ENCODE data around the gene RNF113B.

The RNF113B gene

DNA sequence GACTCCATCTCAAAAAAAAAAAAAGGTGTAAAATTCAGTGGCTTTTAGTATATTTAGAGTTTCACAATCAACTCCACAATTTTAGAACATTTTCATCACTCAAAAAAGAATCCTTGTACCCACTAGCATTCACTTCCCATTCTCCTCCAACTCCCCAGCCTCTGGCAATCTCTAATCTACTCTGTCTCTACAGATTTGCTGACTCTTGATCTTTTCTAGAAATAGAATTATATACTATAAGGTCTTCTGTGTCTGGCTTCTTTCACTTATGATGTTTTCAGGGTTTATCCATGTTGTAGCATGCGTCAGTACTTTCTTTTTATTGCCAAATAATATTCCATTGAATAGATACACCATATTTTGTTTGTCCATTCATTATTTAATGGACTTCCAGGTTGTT lies 42.2 kb downstream of the RNF113B start:
- DNase-seq, result no peak

DNA sequence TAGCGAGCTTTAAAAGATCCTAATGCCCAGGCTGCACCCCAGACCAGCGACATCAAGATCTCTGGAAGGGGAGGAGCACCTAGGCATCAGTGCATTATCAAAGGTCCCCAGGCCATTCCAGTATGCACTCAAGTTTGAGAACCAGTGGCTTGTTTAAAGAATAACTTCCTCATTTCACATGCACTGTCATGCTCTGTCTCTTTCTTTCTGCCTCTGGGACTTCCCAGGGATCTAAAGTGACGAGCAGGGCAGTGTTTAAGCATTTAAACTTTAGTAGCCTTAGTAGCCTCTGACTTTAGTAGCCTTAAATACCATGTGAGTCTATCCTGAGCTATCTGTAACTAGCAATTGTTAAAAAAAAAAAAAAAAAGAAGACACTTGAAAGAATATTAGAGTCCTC lies 43.1 kb downstream of the RNF113B start:
- no peak for DNase-seq

DNA sequence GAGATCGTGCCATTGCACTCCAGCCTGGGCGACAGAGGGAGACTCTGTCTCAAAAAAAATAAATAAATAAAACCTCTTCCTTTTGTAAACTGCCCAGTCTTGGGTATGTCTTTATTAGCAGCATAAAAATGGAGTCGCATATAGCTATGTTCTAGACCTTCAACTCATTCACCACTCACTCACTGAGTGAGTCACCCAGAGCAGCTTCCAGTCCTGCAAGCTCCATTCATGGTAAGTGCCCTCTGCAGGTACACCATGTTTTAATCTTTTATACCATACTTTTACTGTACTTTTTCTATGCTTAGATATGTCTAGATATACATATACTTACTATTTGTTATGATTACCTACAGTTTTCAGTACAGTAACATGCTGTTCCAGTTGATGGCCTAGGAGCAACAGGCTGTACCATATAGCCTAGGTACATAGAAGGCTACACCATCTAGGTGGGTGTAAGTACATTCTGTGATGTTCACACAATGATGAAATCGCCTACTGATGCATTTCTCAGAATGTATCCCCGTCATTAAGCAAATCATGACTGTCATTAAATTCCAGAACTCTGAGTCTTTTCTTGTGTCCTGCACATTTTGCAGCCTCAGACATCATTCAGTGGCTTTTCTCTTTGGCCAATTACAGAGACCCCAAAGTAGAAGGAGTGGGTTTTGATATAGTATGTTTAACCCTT lies 47.9 kb downstream of the RNF113B start:
- DNase-seq, result no peak
